Endothelial cell of umbilical vein (primary cell): ENCODE data around the gene TRMT11. TPM values are rescaled to one million over a fixed set of nuclear protein-coding genes. Genes with fewer than 3 reads are reported as not detected.

ENCODE experiments used
- BruUV-seq: library from RNA; stranded (reverse); fragments of 400-500 nt; replicated peaks from 2 replicates; lab custom pipeline; 2021; lab: Mats Ljungman, UMichigan
- CTCF ChIA-PET: fragments of 300-600, 350-600 bp; sonication (Branson Sonifier 250); formaldehyde crosslinking; loops from one replicate; lab custom pipeline; 2021; ENCODE audit warnings: antibody characterized with exemption, inconsistent platforms; lab: Charles Lee
- POLR2A ChIA-PET: fragments of 300-600, 350-600 bp; sonication (Branson Sonifier 250); formaldehyde crosslinking; loops from one replicate; lab custom pipeline; 2021; ENCODE audit warnings: antibody characterized with exemption, inconsistent platforms; lab: Charles Lee
- DNase-seq: peaks from one replicate; pipeline ENCODE4 v3.0.0-alpha.2; 2011; ENCODE audit warnings: low read depth, low spot score
- FAIRE-seq: peaks from 2 replicates; lab custom pipeline; 2011; peaks lifted over from hg19 to GRCh38; lab: Jason Lieb, UNC
- H2AFZ ChIP-seq: 2 replicates; pipeline ENCODE4 v1.6.0; 2012; ENCODE audit warnings: low read depth, low read length, control low read depth, inconsistent platforms
- H3K27ac ChIP-seq: 2 replicates; pipeline ENCODE4 v1.5.1; 2011; ENCODE audit warnings: low read depth, mild to moderate bottlenecking, control low read depth, low read length, moderate library complexity; ENCODE audit not compliant: insufficient read depth
- H3K27me3 ChIP-seq, 2 experiments: 2 replicates each; pipeline versions ENCODE4 v1.6.0 to v1.6.1; 2011; ENCODE audit warnings: low read length in 2 of 2, mixed read lengths in 1 of 2; ENCODE audit not compliant: control insufficient read depth in 2 of 2, insufficient read depth in 2 of 2
- H3K36me3 ChIP-seq, 2 experiments: 2 replicates in 1 of 2; 3 replicates in 1 of 2; pipeline ENCODE4 v1.5.1; 2011; ENCODE audit warnings: low read length in 2 of 2, mild to moderate bottlenecking in 1 of 2, moderate library complexity in 1 of 2; ENCODE audit not compliant: control insufficient read depth in 2 of 2, insufficient read depth in 2 of 2; ENCODE audit errors: extremely low read depth in 1 of 2
- H3K4me1 ChIP-seq: 3 replicates; pipeline ENCODE4 v1.5.1; 2011; ENCODE audit warnings: mild to moderate bottlenecking, low read length; ENCODE audit not compliant: control insufficient read depth, insufficient read depth; ENCODE audit errors: extremely low read depth
- H3K4me2 ChIP-seq: 2 replicates; pipeline ENCODE4 v1.6.1; 2011; ENCODE audit warnings: low read length, control low read depth, mixed read lengths; ENCODE audit not compliant: insufficient read depth
- H3K4me3 ChIP-seq, 3 experiments: fragments of 200-600 bp in 1 of 3; sonication (generic), shearing (Covaris generic) in 1 of 3; replicated peaks in 1 of 3; 2 replicates each; pipeline ENCODE4 v1.5.1; 2011 to 2016; ENCODE audit warnings: control low read depth in 3 of 3, low read length in 3 of 3, mild to moderate bottlenecking in 2 of 3, inconsistent platforms in 1 of 3, low read depth in 1 of 3, moderate library complexity in 1 of 3; ENCODE audit not compliant: insufficient read depth in 1 of 3
- H3K79me2 ChIP-seq: 2 replicates; pipeline ENCODE4 v1.6.0; 2012; ENCODE audit warnings: low read length, inconsistent platforms; ENCODE audit not compliant: control insufficient read depth, insufficient read depth
- H3K9ac ChIP-seq: replicated peaks from 2 replicates; pipeline ENCODE3; 2011; ENCODE audit warnings: low read length, control low read depth; ENCODE audit not compliant: insufficient read depth; ENCODE audit errors: extremely low read depth
- H3K9me1 ChIP-seq: replicated peaks from 3 replicates; pipeline ENCODE4 v1.6.0; 2011; ENCODE audit warnings: mild to moderate bottlenecking, low read length; ENCODE audit not compliant: control insufficient read depth, insufficient read depth; ENCODE audit errors: extremely low read depth
- H3K9me3 ChIP-seq: replicated peaks from 2 replicates; pipeline ENCODE4 v1.5.1; 2012; ENCODE audit warnings: low read length, inconsistent platforms; ENCODE audit not compliant: control insufficient read depth, insufficient read depth
- H4K20me1 ChIP-seq: replicated peaks from 2 replicates; pipeline ENCODE3; 2011; ENCODE audit warnings: mild to moderate bottlenecking, low read length; ENCODE audit not compliant: control insufficient read depth, insufficient read depth; ENCODE audit errors: extremely low read depth
- EZH2 ChIP-seq: IDR thresholded peaks from 2 replicates; pipeline ENCODE4 v1.6.1; 2012; ENCODE audit warnings: borderline replicate concordance, low read depth, mild to moderate bottlenecking, moderate library complexity, low read length, inconsistent platforms; ENCODE audit not compliant: severe bottlenecking
- GATA2 ChIP-seq: IDR thresholded peaks from 2 replicates; pipeline ENCODE4 v1.7.0; 2011; ENCODE audit warnings: low read depth, mild to moderate bottlenecking, moderate library complexity, mixed read lengths, low read length; ENCODE audit not compliant: insufficient read length, insufficient read depth
- JUN ChIP-seq: IDR thresholded peaks from 2 replicates; pipeline ENCODE4 v1.6.1; 2011; ENCODE audit warnings: borderline replicate concordance, low read depth; ENCODE audit not compliant: insufficient read length, insufficient read depth
- MAX ChIP-seq: IDR thresholded peaks from 2 replicates; pipeline ENCODE4 v1.6.1; 2011; ENCODE audit not compliant: insufficient read depth, insufficient read length
- POLR2A ChIP-seq: IDR thresholded peaks from 2 replicates; pipeline ENCODE4 v1.6.1; 2012; ENCODE audit warnings: low read depth, mild to moderate bottlenecking, control low read depth, low read length
- dilution Hi-C: fragments of 300-500 bp; cut with MboI; formaldehyde crosslinking; loops from one replicate; pipeline ENCODE4 v1.15.0; 2019; ENCODE audit warnings: low sequenced_read_pairs; ENCODE audit not compliant: extremely low pct_ligation_motif_present
- intact Hi-C: fragments of 100-400 bp; cut with micrococcal nuclease; formaldehyde crosslinking; loops from one replicate; pipeline ENCODE4 v1.10.0; 2022
- polyA plus RNA-seq, 4 experiments: library from polyadenylated mRNA; depleted of rRNA in 3 of 4; stranded (reverse) in 3 of 4; unstranded in 1 of 4; fragments of >200 nt; gene quantifications; 2 replicates each; pipeline versions ENCODE4 v1.2.1 to v1.2.3, GENCODE V29; 2011 to 2012; ENCODE audit warnings: missing spikeins in 1 of 4
- total RNA-seq: library from RNA; stranded (reverse); gene quantifications from 2 replicates; pipeline ENCODE4 v1.2.3, GENCODE V29; 2021
- TF ChIP-seq, protein P1 (sequence below), 2 donors: IDR thresholded peaks; 1 replicate in 1 of 2; 2 replicates in 1 of 2; pipeline ENCODE4 v1.5.1; 2011; ENCODE audit warnings: low read length in 2 of 2, mild to moderate bottlenecking in 2 of 2, moderate library complexity in 2 of 2, control low read depth in 1 of 2, inconsistent platforms in 1 of 2, low read depth in 1 of 2; ENCODE audit not compliant: insufficient read depth in 1 of 2; ENCODE audit errors: extremely low read depth in 1 of 2

The TRMT11 gene
- total and polyA plus RNA-seq, 2 donors (not counting 3 experiments of a cell fraction or from before 2014, with no cell fraction given) = 5.1 to 10.7 TPM

DNA sequence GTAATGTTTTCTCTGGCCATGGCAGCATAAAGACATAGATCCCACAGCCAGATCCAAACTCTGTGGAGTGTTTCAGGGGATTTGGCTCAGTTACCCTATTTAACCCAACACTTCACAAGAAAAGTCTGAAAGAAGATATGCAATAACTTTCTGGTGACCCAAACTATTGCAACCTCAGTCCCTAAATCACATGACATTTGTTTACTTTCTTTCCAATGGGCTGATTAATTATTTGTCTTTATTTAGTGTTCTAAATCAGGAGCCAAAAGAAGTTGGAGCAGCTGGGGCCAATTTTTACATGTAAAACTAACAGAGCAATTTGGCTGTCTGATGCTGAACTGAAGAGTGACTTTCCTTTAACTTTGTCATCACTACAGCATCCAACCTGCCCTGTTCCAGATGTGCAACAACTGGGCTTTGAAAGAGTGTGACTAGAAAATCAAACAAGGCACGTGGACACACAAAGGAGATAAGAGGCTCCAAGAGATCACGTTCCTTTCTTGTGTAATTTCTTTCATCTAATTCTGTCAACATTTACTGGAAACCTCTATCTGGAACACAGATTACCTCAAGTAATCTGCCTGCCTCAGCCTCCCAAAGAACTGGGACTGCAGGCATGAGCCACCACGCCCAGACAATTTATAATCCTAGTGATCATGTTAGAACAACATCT is 90.8 kb downstream of the TRMT11 start:
- Histone ChIP-seq H3K27ac (no peak overlapping the region), H3K4me1 (no peaks in the 10 kb centered on the region), H3K9ac (no peak overlapping the region), H4K20me1 (no peaks in the 10 kb centered on the region), H3K79me2 (no peaks in the 10 kb centered on the region), H3K36me3 (no peaks in the 10 kb centered on the region), H3K9me3 (no peaks in the 10 kb centered on the region), H2AFZ (no peak overlapping the region), H3K4me2 (no peak overlapping the region), H3K9me1 (no peaks in the 10 kb centered on the region), H3K4me3 (no peak overlapping the region), H3K27me3 (no peaks in the 10 kb centered on the region)
- POLR2A ChIA-PET = no interaction called here
- dilution Hi-C loops (no loop called here), intact Hi-C loops (no loop called here)
- no peak for TF ChIP-seq MAX
- no peak for TF ChIP-seq EZH2
- TF ChIP-seq, protein P1, sequence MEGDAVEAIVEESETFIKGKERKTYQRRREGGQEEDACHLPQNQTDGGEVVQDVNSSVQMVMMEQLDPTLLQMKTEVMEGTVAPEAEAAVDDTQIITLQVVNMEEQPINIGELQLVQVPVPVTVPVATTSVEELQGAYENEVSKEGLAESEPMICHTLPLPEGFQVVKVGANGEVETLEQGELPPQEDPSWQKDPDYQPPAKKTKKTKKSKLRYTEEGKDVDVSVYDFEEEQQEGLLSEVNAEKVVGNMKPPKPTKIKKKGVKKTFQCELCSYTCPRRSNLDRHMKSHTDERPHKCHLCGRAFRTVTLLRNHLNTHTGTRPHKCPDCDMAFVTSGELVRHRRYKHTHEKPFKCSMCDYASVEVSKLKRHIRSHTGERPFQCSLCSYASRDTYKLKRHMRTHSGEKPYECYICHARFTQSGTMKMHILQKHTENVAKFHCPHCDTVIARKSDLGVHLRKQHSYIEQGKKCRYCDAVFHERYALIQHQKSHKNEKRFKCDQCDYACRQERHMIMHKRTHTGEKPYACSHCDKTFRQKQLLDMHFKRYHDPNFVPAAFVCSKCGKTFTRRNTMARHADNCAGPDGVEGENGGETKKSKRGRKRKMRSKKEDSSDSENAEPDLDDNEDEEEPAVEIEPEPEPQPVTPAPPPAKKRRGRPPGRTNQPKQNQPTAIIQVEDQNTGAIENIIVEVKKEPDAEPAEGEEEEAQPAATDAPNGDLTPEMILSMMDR (IDR thresholded peaks at IDR 0.05; ENCODE audit: extremely low read depth in 1 of 2, insufficient read depth in 1 of 2, low read depth in 1 of 2, low read length in 2 of 2) = no peak
- no peak for TF ChIP-seq POLR2A
- TF ChIP-seq GATA2 = no peak
- TF ChIP-seq JUN = no peak
- CTCF ChIA-PET = interaction anchor here (1.3 kb wide), 1 partner anchor 20 kb away, joined by 3 read pairs; no protein-coding TSS in a partner anchor
- FAIRE-seq (no peak), DNase-seq (no peak)
- no TSS peak for BruUV-seq
